Stimulated activated naive CD8-positive, alpha-beta T cell treated with anti-CD3 and anti-CD28 coated beads, Interleukin-15, Interleukin-2, amounts not matched to agents 100 U/mL and 50 U/mL, for 24 hours (primary cell): ENCODE results near the gene DEPDC7.

ENCODE experiments used
- ATAC-seq: fragments of 150-1000 bp; cut with Tn5 transposase; one replicate; pipeline ENCODE4 v1.10.0; 2021
- DNase-seq: peaks from one replicate; pipeline ENCODE4 v3.0.0; 2021

DEPDC7 gene

DNA sequence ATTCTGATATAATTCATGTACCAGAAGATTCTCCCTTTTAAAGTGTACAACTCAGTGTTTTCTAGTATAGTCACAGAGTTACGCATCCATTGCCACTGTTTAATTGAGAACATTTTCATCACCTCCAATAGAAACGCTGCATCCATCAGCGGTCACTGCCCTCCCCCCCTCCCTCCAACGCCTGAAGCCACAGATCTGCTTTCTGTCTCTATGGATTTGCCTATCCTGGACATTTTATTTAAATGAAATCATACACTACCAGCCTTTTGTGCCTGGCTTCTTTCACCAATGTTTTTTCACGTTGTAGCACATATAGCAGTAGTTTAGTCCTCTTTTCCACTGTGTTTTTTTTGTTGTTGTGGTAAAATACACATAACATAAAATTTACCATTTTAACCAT, 46.5 kb downstream of the DEPDC7 start:
- DNase-seq, result no peak
- no peak for ATAC-seq

GRCh38 chr11:33063326-33063881, 47.7 kb downstream of the DEPDC7 start:
- peak; percentile 75 for ATAC-seq
- DNase-seq, result no peak

GRCh38 chr11:33064033-33064825, 48.6 kb downstream of the DEPDC7 start:
- DNase-seq, result no peak
- no peak for ATAC-seq

DNA sequence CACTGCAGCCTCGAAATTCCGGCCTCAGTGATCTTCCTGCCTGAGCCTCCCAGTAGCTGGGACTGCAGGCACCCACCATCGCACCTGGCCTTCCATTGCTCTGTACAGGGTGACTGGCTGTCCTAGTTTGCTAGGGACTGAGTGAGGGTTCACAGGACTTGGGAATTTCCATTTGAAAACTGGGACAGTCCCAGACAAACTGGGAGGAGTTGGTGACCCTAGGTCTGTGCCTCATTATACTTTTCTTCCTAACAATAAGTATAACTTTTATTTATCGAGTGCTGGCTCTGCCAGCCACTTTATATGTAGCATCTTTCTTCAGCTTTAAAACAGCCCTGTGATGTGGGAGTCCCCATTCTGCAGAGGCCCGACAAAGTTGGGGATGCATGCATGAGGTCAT, 49.2 kb downstream of the DEPDC7 start:
- ATAC-seq (no peak), DNase-seq (no peak)

DNA sequence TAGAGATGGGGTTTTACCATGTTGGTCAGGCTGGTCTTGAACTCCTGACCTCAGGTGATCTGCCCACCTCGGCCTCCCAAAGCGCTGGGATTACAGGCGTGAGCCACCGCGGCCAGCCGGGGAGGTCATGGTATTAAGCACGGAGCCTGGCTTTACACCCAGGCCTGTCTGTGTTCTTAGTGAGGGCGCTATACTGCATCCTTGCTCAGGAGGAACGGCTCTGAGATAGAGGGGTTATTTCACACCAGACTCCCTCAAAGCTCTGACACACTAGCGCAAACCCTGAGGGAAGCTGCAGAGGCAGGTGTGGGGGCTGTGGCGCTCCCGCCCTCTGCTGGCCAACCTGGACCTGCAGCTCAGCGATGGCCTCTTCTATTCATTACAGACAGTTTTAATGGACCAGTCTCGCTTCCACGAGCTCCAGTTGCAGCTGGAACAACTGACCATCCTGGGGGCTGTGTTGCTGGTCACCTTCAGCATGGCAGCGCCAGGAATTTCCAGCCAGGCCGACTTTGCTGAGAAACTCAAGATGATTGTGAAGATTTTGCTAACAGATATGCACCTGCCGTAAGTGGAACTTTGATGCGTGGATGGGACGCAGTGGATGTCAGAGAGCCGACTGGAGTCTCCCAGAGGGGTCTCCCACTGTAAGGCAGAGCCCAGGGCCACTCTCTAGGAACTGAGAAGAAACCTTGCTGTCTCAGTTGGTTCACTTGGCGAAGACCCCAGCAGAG, 49.9 kb downstream of the DEPDC7 start:
- peak; percentile 76 for DNase-seq
- peak; percentile 75 for ATAC-seq

GRCh38 chr11:33067294-33067693, 51.6 kb downstream of the DEPDC7 start:
- DNase-seq (no peak), ATAC-seq (no peak)

- ATAC-seq, result no peak
Measured at GRCh38 chr11:33068611-33069340, 53.1 kb downstream of the DEPDC7 start.

DNA sequence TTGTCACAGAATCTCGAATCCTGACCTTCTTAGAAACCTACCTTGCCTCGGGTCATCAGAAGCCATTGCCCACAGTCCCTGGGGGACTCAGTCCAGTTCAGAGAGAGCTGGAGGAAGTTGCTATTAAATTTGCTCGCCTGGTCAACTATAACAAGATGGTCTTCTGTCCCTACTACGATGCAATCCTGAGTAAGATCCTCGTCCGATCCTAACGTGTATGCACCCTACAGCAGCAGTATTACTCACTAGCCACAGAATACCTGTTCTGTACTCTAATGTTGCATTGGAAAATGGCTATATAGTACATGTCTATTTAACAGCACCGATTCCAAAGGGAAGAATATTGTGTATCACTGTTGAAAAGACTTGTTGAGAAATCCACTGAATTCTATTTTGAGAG, 56.8 kb downstream of the DEPDC7 start:
- no peak for DNase-seq
- no peak for ATAC-seq

More at GRCh38 chr11:33068611-33069340, 53.1 kb downstream of the DEPDC7 start:
- DNase-seq, result no peak
